A549 (cell line): ENCODE measurements around the gene PTPN5.

ENCODE experiments used
- CTCF ChIP-seq: fragments of >200 bp; sonication (Bioruptor Twin); formaldehyde crosslinking; IDR thresholded peaks from 3 replicates; pipeline ENCODE4 v1.5.1; 2016
- EP300 ChIP-seq, 2 experiments: fragments of >200 bp; sonication (Bioruptor Twin); formaldehyde crosslinking; IDR thresholded peaks; 2 replicates in 1 of 2; 3 replicates in 1 of 2; pipeline ENCODE4 v1.6.1; 2016 to 2017
- ESRRA ChIP-seq: fragments of 150-350 bp; IDR thresholded peaks from 2 replicates; pipeline ENCODE4 v1.6.1; 2014; ENCODE audit warnings: mild to moderate bottlenecking, low read length, borderline replicate concordance
- HDAC2 ChIP-seq: fragments of 200-600 bp; sonication (generic); IDR thresholded peaks from 2 replicates; pipeline ENCODE4 v1.6.1; 2016
- JUNB ChIP-seq: fragments of >200 bp; sonication (Bioruptor Twin); formaldehyde crosslinking; IDR thresholded peaks from 2 replicates; pipeline ENCODE4 v1.6.1; 2016
- MAX ChIP-seq: IDR thresholded peaks from 2 replicates; pipeline ENCODE4 v1.6.1; 2012
- POLR2A ChIP-seq: IDR thresholded peaks from 2 replicates; pipeline ENCODE4 v1.6.1; 2012; ENCODE audit warnings: mild to moderate bottlenecking, low read length
- RCOR1 ChIP-seq: fragments of 150-350 bp; IDR thresholded peaks from 2 replicates; pipeline ENCODE4 v1.6.1; 2014; ENCODE audit warnings: antibody characterized with exemption, low read length, low read depth
- REST ChIP-seq: fragments of 200-600 bp; sonication (generic); IDR thresholded peaks from 2 replicates; pipeline ENCODE4 v1.6.1; 2016; ENCODE audit warnings: antibody characterized with exemption, mild to moderate bottlenecking, moderate library complexity

- TF ChIP-seq CTCF, result no peak
- TF ChIP-seq MAX, result no peak
- no peak for TF ChIP-seq RCOR1
- TF ChIP-seq ESRRA, result no peak
- no peak for TF ChIP-seq POLR2A
- TF ChIP-seq EP300 (IDR thresholded peaks at IDR 0.05), result no peak
- TF ChIP-seq HDAC2, result no peak
- TF ChIP-seq REST, result no peak
- no peak for TF ChIP-seq JUNB
Observed at GRCh38 chr11:18705651-18706281, 85.8 kb downstream of the PTPN5 start.
